ENCODE measurements around the gene CCDC87. TPM values are rescaled to one million over a fixed set of nuclear protein-coding genes. Genes with fewer than 3 reads are reported as not detected.

The CCDC87 gene
- total and polyA plus RNA-seq, 8 donors, result 0.05 to 15.9 (median 0.29) TPM; not detected in 4

DNA sequence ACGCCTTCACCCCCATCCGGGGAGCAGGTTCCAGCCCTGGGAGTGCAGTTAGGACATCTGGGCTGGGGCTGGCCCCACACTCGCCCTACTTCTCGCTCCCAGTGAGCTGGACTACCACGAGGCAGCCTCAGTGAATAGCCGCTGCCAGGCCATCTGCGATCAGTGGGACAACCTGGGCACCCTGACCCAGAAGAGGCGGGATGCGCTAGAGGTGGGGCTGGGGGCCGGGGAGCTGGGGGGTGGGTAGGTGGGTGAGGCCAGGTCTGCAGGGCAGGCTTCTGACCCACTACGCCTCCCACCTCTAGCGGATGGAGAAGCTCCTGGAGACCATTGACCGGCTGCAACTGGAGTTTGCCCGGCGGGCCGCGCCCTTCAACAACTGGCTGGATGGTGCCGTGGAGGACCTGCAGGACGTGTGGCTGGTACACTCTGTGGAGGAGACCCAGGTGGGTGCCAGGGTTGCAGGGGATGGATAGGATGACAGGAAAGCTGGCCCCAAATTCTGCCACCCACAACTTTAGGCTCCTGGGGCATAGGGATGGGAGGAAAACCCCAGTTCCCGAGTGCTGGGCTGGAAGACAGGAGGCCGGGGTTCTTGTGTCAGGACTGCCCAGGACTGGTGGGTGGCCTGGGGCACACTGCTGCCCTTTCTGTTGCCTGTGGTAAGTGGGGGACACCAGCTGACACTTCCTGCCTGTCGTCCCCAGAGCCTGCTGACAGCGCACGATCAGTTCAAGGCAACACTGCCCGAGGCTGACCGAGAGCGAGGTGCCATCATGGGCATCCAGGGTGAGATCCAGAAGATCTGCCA is 32.8 kb downstream of the CCDC87 start:
- Histone ChIP-seq H3K9me3 (no peaks in the 10 kb centered on the region), H3K27me3 (peaks cover 0 to 22% (median 18%) of the 10 kb centered on the region in 3 donors), H3K4me3 (no peak overlapping the region), H3K36me3 (peaks cover 0 to 27% (median 14%) of the 10 kb centered on the region in 4 donors), H3K4me1 (peaks cover 9 to 12% (median 11%) of the 10 kb centered on the region in 4 donors), H3K27ac (no peak overlapping the region)
- peak in 1 of 2 donors; percentile 2 for DNase-seq
- TF ChIP-seq POLR2AphosphoS5 (IDR thresholded peaks at IDR 0.05) (no peak), EP300 (IDR thresholded peaks at IDR 0.05) (no peak), CTCF (IDR thresholded peaks at IDR 0.05) (no peak), POLR2A (IDR thresholded peaks at IDR 0.05) (no peak)
- intact Hi-C loops (cut with DNase I; ENCODE audit: low total_unique reads), result no loop called here
- 61 to 74% (median 68%) methylated on average over 16 to 27 of the region's 27 CpGs for WGBS, 5 donors

- TF ChIP-seq EP300 (IDR thresholded peaks at IDR 0.05) (no peak), POLR2AphosphoS5 (IDR thresholded peaks at IDR 0.05) (no peak), CTCF (IDR thresholded peaks at IDR 0.05) (no peak), POLR2A (IDR thresholded peaks at IDR 0.05) (no peak)
- peak; percentile 33 to 66 for DNase-seq
- WGBS, 5 donors, result 10 to 16% (median 13%) methylated on average over 27 to 50 of the region's 50 CpGs
- intact Hi-C loops (cut with DNase I; ENCODE audit: low total_unique reads), result no loop called here
- H3K36me3 ChIP-seq, result peaks cover 0 to 20% (median 8%) of the 10 kb centered on the region in 4 donors
- H3K9me3 ChIP-seq, result no peaks in the 10 kb centered on the region
- peaks cover 9 to 12% (median 11%) of the 10 kb centered on the region in 4 donors for H3K4me1 ChIP-seq
- no peak overlapping the region for H3K27ac ChIP-seq
- H3K4me3 ChIP-seq, result peak overlapping the region in 2 of 4 donors; percentile 0 to 34
- H3K27me3 ChIP-seq, result peaks cover 0 to 22% (median 18%) of the 10 kb centered on the region in 3 donors
Observed at GRCh38 chr11:66559142-66559865, 33.6 kb downstream of the CCDC87 start.

DNA sequence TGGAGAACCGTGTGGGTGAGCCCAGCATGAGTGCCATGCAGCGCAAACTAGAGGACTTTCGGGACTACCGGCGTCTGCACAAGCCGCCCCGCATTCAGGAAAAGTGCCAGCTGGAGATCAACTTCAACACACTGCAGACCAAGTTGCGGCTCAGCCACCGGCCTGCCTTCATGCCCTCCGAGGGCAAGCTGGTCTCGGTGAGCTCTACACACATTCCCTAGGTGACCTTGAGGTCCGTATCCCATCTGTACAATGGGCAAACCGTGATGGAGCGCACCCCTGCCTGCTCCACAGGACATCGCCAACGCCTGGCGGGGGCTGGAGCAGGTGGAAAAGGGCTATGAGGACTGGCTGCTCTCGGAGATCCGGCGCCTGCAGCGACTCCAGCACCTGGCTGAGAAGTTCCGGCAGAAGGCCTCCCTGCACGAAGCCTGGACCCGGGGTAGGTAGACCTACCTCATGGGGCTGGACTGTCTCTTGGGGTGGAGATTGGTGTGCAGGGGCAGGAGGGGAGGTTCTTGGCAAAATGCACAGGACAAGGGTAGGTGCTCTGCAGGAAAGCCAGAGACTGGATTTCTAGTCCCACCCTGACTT is 35.0 kb downstream of the CCDC87 start:
- Histone ChIP-seq H3K36me3 (peaks cover 0 to 5% (median 0%) of the 10 kb centered on the region in 4 donors), H3K4me3 (no peak overlapping the region), H3K9me3 (no peaks in the 10 kb centered on the region), H3K27ac (no peak overlapping the region), H3K4me1 (peaks cover 9 to 12% (median 11%) of the 10 kb centered on the region in 4 donors), H3K27me3 (peaks cover 0 to 22% (median 18%) of the 10 kb centered on the region in 3 donors)
- TF ChIP-seq CTCF (IDR thresholded peaks at IDR 0.05) (no peak), POLR2AphosphoS5 (IDR thresholded peaks at IDR 0.05) (no peak)
- peak in 1 of 2 donors; percentile 2 for DNase-seq
- 90 to 94% (median 93%) methylated on average over 11 to 24 of the region's 24 CpGs for WGBS, 5 donors
- intact Hi-C loops (cut with DNase I; ENCODE audit: low total_unique reads), result no loop called here

GRCh38 chr11:66556086-66556485 is 36.8 kb downstream of the CCDC87 start:
- 72 to 86% (median 79%) methylated on average over 7 of the region's 7 CpGs for WGBS, 5 donors
- Histone ChIP-seq H3K4me3 (no peak overlapping the region), H3K27ac (no peak overlapping the region), H3K36me3 (no peaks in the 10 kb centered on the region), H3K9me3 (no peaks in the 10 kb centered on the region), H3K4me1 (peaks cover 9 to 12% (median 11%) of the 10 kb centered on the region in 4 donors), H3K27me3 (peaks cover 0 to 22% (median 18%) of the 10 kb centered on the region in 3 donors)
- intact Hi-C loops (cut with DNase I; ENCODE audit: low total_unique reads), result no loop called here
- TF ChIP-seq POLR2AphosphoS5 (IDR thresholded peaks at IDR 0.05), result no peak
- DNase-seq, result peak in 1 of 2 donors; percentile 3

All from stomach (tissue), 9 donors.